HL-60/S4 treated with phorbol 12-myristate 13-acetate at 8.2 ng/mL for 4 days and 3 days (cell line): ENCODE data around the gene TBX6.
"Not testable (repeated sequence)": the region's sequence is repeated elsewhere in the genome, so short reads cannot be mapped to it uniquely, and the experiment has no call there.

Experiments
- in situ Hi-C: fragments of 300-500 bp; cut with MboI; formaldehyde crosslinking; loops from 2 replicates; pipeline ENCODE4 v1.15.0; 2022; ENCODE audit warnings: low sequenced_read_pairs

Gene TBX6

GRCh38 chr16:30114833-30115232 lies 23.1 kb upstream of the TBX6 start:
- in situ Hi-C loops: not testable (repeated sequence)

- in situ Hi-C loops: no loop called here
These were observed 22.7 kb upstream of the TBX6 start for GRCh38 chr16:30114411-30114810.

GRCh38 chr16:30113711-30114333 lies 22.1 kb upstream of the TBX6 start:
- in situ Hi-C loops: no loop called here

GRCh38 chr16:30113031-30113710 lies 21.4 kb upstream of the TBX6 start, which contains the start of gene GDPD3:
GDPD3 (minus strand) TSS chr16:30113537; CDS start chr16:30113478, 59 bp downstream.
- in situ Hi-C loops: no loop called here

- in situ Hi-C loops: no loop called here
These were observed 20.7 kb upstream of the TBX6 start for GRCh38 chr16:30112197-30113030.

- in situ Hi-C loops: no loop called here
These were observed 18.9 kb upstream of the TBX6 start for GRCh38 chr16:30110661-30111060.

GRCh38 chr16:30108059-30108850 lies 16.5 kb upstream of the TBX6 start:
- in situ Hi-C loops: no loop called here

- in situ Hi-C loops: no loop called here
These were observed 12.8 kb upstream of the TBX6 start for GRCh38 chr16:30104492-30104891.

- in situ Hi-C loops: no loop called here
These were observed 12.4 kb upstream of the TBX6 start for GRCh38 chr16:30104090-30104489.

GRCh38 chr16:30096862-30097563 lies 5.3 kb upstream of the TBX6 start:
- in situ Hi-C loops: no loop called here

GRCh38 chr16:30096105-30096861 lies 4.6 kb upstream of the TBX6 start, which contains the start of gene YPEL3:
YPEL3 (minus strand) TSS chr16:30096213; CDS start chr16:30095482, 731 bp downstream.
- in situ Hi-C loops: no loop called here

- in situ Hi-C loops: no loop called here
These were observed 3.7 kb upstream of the TBX6 start for GRCh38 chr16:30095166-30096078.

GRCh38 chr16:30094541-30095165 lies 2.9 kb upstream of the TBX6 start:
- in situ Hi-C loops: no loop called here

GRCh38 chr16:30092373-30093010 lies 768 bp upstream of the TBX6 start:
- in situ Hi-C loops: no loop called here

GRCh38 chr16:30090610-30091331 lies 953 bp downstream of the TBX6 start:
- in situ Hi-C loops: no loop called here

- in situ Hi-C loops: no loop called here
These were observed 2.7 kb downstream of the TBX6 start for GRCh38 chr16:30088832-30089624.
